WI38 (cell line): Measurements from ENCODE around the gene COLEC12.

Experiments used
- H3K4me3 ChIP-seq: 2 replicates; pipeline ENCODE4 v1.5.1; 2011; ENCODE audit warnings: low read depth, mild to moderate bottlenecking, control low read depth, low read length
- CTCF ChIP-seq: IDR thresholded peaks from 2 replicates; pipeline ENCODE4 v1.5.1; 2012; ENCODE audit warnings: low read depth, mild to moderate bottlenecking, control low read depth, low read length

Gene COLEC12

GRCh38 chr18:474416-474815 lies 26.1 kb downstream of the COLEC12 start:
- TF ChIP-seq CTCF: no peak
- no peak overlapping the region for H3K4me3 ChIP-seq

DNA sequence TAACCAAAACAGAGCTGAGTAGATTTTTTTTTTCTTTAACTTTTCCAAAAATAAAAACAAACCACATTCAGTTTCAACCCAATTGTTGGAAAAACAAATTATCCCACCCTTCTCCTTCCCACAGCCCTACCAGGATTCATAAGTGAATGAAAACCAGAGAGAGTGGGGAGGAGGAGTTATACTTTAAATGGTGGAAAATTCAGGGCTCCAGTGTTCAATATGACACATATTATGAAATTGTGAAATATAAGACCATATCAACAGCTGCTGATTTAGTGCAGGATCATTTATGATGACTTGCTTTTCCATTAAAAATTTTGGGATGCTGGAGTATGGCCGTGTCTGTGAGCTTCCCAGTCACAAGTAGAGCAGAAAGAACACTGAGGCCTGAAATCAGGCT lies 26.7 kb downstream of the COLEC12 start:
- no peak for TF ChIP-seq CTCF
- H3K4me3 ChIP-seq: no peak overlapping the region

DNA sequence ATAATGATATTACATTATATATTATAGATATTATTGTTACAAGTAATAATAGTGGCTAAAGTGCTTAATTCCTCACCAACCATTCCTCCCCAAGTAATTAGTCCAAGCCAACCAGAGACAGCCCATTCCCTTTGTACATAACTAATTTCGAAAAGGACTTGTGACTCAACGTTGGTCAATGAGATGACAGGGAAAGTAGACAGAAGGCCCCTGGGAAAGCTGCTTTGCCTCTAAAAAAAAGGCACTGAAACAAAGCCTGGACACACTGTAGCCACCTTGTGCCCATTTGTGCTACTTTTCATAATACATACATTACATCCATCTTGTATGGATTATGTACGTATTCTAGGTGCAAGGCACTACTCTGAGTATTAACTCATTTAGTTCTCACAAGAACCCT lies 28.8 kb downstream of the COLEC12 start:
- no peak for TF ChIP-seq CTCF
- no peak overlapping the region for H3K4me3 ChIP-seq

DNA sequence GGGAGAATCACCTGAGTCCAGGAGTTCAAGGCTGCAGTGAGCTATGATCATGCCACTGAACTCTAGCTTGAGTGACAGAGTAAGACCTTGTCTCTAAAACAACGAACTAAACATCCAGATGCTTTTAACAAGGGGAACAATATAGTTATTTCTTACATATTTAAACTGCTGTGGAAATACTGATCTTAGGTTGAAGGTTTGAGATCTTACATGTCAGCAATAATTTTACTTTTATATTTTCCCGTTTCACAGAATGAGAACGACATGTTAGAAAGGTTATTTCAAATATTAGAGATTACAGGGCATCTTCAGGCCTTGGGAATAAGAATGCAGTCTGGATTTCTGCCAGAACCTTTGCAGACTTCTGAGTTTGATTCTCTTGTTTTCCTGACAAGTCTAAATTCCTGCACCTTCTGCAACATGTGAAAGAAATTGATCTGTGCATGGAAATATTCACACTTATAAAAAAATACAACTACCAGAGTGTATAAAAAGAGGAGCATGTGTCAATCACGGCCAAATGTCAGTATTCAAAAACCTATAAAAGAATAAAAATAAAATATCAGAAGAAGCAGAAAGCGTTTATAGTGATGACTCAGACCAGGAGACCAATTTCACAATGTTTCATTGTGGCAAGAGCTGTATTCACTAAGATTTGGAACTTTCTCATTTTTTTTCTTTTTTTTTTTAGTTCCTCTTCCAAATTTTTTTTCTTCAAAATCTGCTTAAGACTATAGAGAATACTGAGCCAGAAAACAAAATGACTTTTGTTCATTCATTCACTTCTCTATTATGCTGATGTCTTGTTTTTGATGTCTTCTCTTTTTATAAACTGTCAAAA lies 29.6 kb downstream of the COLEC12 start:
- no peak for TF ChIP-seq CTCF
- no peak overlapping the region for H3K4me3 ChIP-seq

- no peak for TF ChIP-seq CTCF
- no peak overlapping the region for H3K4me3 ChIP-seq
Measured at GRCh38 chr18:468955-469790, 31.3 kb downstream of the COLEC12 start.

DNA sequence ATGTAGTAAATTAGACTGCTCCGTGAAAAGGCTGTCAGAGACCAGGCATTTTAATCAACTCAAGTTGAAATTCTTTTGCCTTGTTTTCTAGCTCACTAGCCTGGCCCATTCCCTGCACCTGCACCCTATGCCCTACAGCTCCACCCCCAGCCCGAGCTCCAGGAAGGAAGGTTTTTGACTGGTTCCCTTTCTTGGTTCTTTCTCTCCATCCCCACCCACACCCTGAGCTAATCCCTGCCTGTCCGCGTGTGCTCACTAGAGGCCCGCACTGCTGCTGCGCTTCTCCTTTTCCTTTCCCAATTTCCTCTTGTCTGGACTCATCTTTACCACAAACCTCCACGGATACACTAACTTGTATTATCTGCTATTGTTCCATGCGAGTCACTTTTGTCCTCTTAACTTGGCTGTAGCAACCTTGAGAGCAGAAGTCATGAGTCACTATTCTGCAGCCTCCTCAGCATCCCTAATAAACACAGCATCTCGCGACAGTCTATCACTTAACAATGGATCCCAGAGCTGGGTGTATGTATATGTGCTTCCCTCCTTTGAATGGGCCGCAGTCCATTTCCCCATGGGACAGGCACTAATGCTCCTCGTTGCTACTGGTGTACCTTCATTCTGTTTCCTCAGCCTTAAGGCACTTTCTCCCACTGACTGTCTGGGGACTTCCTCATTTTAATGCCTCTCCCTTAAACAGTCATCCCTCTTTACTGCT lies 36.5 kb downstream of the COLEC12 start:
- TF ChIP-seq CTCF: no peak
- H3K4me3 ChIP-seq: no peak overlapping the region
